Kidney (tissue), 14 donors: ENCODE measurements around the gene LDB3. TPM values are rescaled to one million over a fixed set of nuclear protein-coding genes. Genes with fewer than 3 reads are reported as not detected.
A peak's percentile ranks its signal among the peaks of the same experiment; 100 is the strongest.

Source experiments
- DNase-seq, 5 donors: peaks; one replicate each; pipeline ENCODE4 v3.0.0-alpha.2; 2013 to 2020
- FAIRE-seq: peaks from 2 replicates; lab custom pipeline; 2012; peaks lifted over from hg19 to GRCh38; lab: Jason Lieb, UNC
- H3K27ac ChIP-seq, 2 donors: one replicate each; pipeline ENCODE4 v1.7.0; 2013; ENCODE audit warnings: low read depth in 2 of 2, low read length in 2 of 2, inconsistent platforms in 1 of 2
- H3K27me3 ChIP-seq: one replicate; pipeline ENCODE4 v1.7.1; 2013; ENCODE audit warnings: low read length, inconsistent platforms; ENCODE audit not compliant: control insufficient read depth, insufficient read depth
- H3K36me3 ChIP-seq, 3 donors: one replicate each; pipeline versions ENCODE4 v1.7.0 to v1.7.1; 2013; ENCODE audit warnings: low read length in 3 of 3, control low read depth in 1 of 3, inconsistent platforms in 1 of 3; ENCODE audit not compliant: insufficient read depth in 3 of 3, control insufficient read depth in 2 of 3
- H3K4me1 ChIP-seq, 3 donors: one replicate each; pipeline versions ENCODE4 v1.7.0 to v1.7.1; 2013; ENCODE audit warnings: low read length in 3 of 3, inconsistent platforms in 1 of 3, low read depth in 1 of 3; ENCODE audit not compliant: control insufficient read depth in 2 of 3, insufficient read depth in 2 of 3
- H3K4me3 ChIP-seq, 3 donors: one replicate each; pipeline versions ENCODE4 v1.7.0 to v1.8.1; 2013; ENCODE audit warnings: low read length in 3 of 3, control low read depth in 1 of 3, inconsistent platforms in 1 of 3
- H3K9ac ChIP-seq, 3 donors: one replicate each; pipeline versions ENCODE4 v1.7.0 to v1.7.1; 2013; ENCODE audit warnings: low read length in 3 of 3, control low read depth in 1 of 3, inconsistent platforms in 1 of 3
- H3K9me3 ChIP-seq, 3 donors: one replicate each; pipeline versions ENCODE4 v1.7.0 to v1.7.1; 2013; ENCODE audit warnings: low read length in 3 of 3, control low read depth in 1 of 3, inconsistent platforms in 1 of 3; ENCODE audit not compliant: control insufficient read depth in 2 of 3, insufficient read depth in 1 of 3
- CTCF ChIP-seq: IDR thresholded peaks from 3 replicates; pipeline ENCODE4 v1.5.1; 2012; ENCODE audit warnings: mild to moderate bottlenecking, moderate library complexity, borderline replicate concordance; ENCODE audit not compliant: insufficient read depth; ENCODE audit errors: extremely low read depth
- intact Hi-C: fragments of 100-400 bp; cut with DNase I; formaldehyde crosslinking; loops from one replicate; pipeline ENCODE4 v1.11.1; 2022
- polyA plus RNA-seq: library from polyadenylated mRNA; stranded (reverse); fragments of 350-450 nt; fragmentation: Illumina TruSeq; extraction: RNeasy Lipid Tissue Mini Kit (QIAGEN cat#74804); gene quantifications from one replicate; pipeline ENCODE4 v1.2.3, GENCODE V29; 2014; ENCODE audit warnings: low read depth, low replicate concordance; ENCODE audit not compliant: insufficient read depth
- total RNA-seq: library from RNA; stranded (reverse); fragmentation: NEBNext Ultra II Directional; extraction: Animal tissue kit (Norgen Biotek cat#: 25700); gene quantifications from one replicate; pipeline ENCODE4 v1.2.1, GENCODE V29; 2021
- donor health status: control.
- donor health status: control.
- donor health status: control.
- donor health status: control.
- donor health status: control.
- donor health status: DM: yes; HTN: yes; CAD: no.
- donor health status: Normal renal cell carcinoma (clear cell type).

LDB3 gene
- total and polyA plus RNA-seq, 2 donors from 2014 or later = 3.3 to 7.7 TPM

GRCh38 chr10:86692023-86692514 lies 23.8 kb downstream of the LDB3 start:
- intact Hi-C loops = loop anchor here (5.0 kb wide), 1 partner anchor 210 kb away; no protein-coding TSS in a partner anchor
- Histone ChIP-seq H3K9me3 (no peaks in the 10 kb centered on the region), H3K27me3 (no peaks in the 10 kb centered on the region), H3K4me1 (peaks cover 0 to 11% (median 0%) of the 10 kb centered on the region in 3 donors), H3K36me3 (no peaks in the 10 kb centered on the region), H3K27ac (no peak overlapping the region), H3K9ac (no peak overlapping the region), H3K4me3 (no peak overlapping the region)
- TF ChIP-seq CTCF = no peak
- FAIRE-seq (no peak), DNase-seq (peak in 1 of 5 donors; percentile 58)

GRCh38 chr10:86692664-86693063 lies 24.4 kb downstream of the LDB3 start:
- no peak overlapping the region for H3K27ac ChIP-seq
- H3K9ac ChIP-seq = no peak overlapping the region
- no peaks in the 10 kb centered on the region for H3K9me3 ChIP-seq
- intact Hi-C loops = loop anchor here (5.0 kb wide), 1 partner anchor 210 kb away; no protein-coding TSS in a partner anchor
- TF ChIP-seq CTCF = no peak
- DNase-seq (peak in 1 of 5 donors; percentile 55), FAIRE-seq (no peak)
- H3K27me3 ChIP-seq = no peaks in the 10 kb centered on the region
- H3K4me1 ChIP-seq = peaks cover 0 to 11% (median 0%) of the 10 kb centered on the region in 3 donors
- H3K4me3 ChIP-seq = no peak overlapping the region
- no peaks in the 10 kb centered on the region for H3K36me3 ChIP-seq

DNA sequence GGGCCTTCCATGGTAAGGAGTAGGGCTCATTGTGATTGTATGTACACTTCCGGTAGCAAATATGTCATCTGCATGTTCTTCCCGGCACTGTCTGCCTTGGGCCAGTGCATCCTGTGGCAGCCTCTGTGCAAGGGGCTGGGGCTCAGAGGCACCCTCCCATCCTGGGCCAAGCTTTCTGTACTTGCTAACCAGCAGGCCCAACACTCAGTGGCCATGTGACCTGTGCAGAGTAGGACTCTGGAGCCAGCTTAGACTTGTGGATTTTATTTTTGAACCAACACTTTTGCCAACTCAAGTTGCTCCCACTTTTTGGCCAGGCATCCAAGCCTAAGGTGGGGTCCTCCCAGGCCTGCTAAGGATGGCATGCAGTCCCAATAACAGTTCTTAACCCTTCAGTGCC lies 25.0 kb downstream of the LDB3 start:
- H3K9ac ChIP-seq = peak overlapping the region in 1 of 3 donors; percentile 28

More for the DNA sequence above, 25.0 kb downstream of the LDB3 start:
- Histone ChIP-seq H3K9me3 (no peaks in the 10 kb centered on the region), H3K27me3 (no peaks in the 10 kb centered on the region), H3K27ac (no peak overlapping the region), H3K4me3 (no peak overlapping the region), H3K4me1 (peaks cover 0 to 10% (median 0%) of the 10 kb centered on the region in 3 donors), H3K36me3 (no peaks in the 10 kb centered on the region)
- no peak for TF ChIP-seq CTCF
- no peak for FAIRE-seq
- DNase-seq = no peak
- intact Hi-C loops = loop anchor here (5.0 kb wide), 1 partner anchor 209 kb away; no protein-coding TSS in a partner anchor
